Right lobe of liver (tissue), 6 donors: Measurements from ENCODE around the gene BARHL1. TPM values are rescaled to one million over a fixed set of nuclear protein-coding genes. Genes with fewer than 3 reads are reported as not detected.

Experiments used
- ATAC-seq, 4 donors: fragments of 200-7000 bp; cut with Tn5 transposase; one replicate each; pipeline ENCODE4 v1.9.1; 2020; ENCODE audit warnings: mild to moderate bottlenecking in 4 of 4, moderate library complexity in 4 of 4
- DNase-seq, 3 donors: peaks; one replicate each; pipeline ENCODE4 v3.0.0-alpha.2; 2020
- H3K27ac ChIP-seq, 3 donors: fragments of 200-600 bp; one replicate each; pipeline ENCODE4 v1.8.0; 2022
- H3K27me3 ChIP-seq, 2 donors: fragments of 200-600 bp; one replicate each; pipeline ENCODE4 v1.8.0; 2022
- H3K36me3 ChIP-seq, 4 donors: fragments of 200-600 bp; sonication (generic) in 1 of 4; one replicate each; pipeline versions ENCODE4 v1.5.1 to v1.8.0; 2017 to 2022; ENCODE audit warnings: control low read depth in 1 of 4
- H3K4me1 ChIP-seq, 4 donors: fragments of 200-600 bp; sonication (generic) in 1 of 4; one replicate each; pipeline versions ENCODE4 v1.5.1 to v1.8.0; 2017 to 2022; ENCODE audit warnings: control low read depth in 1 of 4
- H3K4me3 ChIP-seq, 3 donors: fragments of 200-600 bp; one replicate each; pipeline ENCODE4 v1.8.0; 2022
- H3K9me3 ChIP-seq, 4 donors: fragments of 200-600 bp; sonication (generic) in 1 of 4; one replicate each; pipeline versions ENCODE4 v1.5.1 to v1.8.0; 2017 to 2022; ENCODE audit warnings: control low read depth in 1 of 4
- POLR2A ChIP-seq: fragments of 450-650 bp; IDR thresholded peaks from one replicate; pipeline ENCODE4 v1.6.1; 2017; ENCODE audit warnings: antibody characterized with exemption, mild to moderate bottlenecking
- WGBS: methylation state at CpG from one replicate; pipeline ENCODE4 v1.1.6; 2018; ENCODE audit warnings: low coverage, low lambda C conversion rate; ENCODE audit not compliant: insufficient coverage; ENCODE audit errors: missing lambda C conversion rate; 5-methylcytosine and 5-hydroxymethylcytosine counted together
- intact Hi-C, 2 donors: fragments of 100-400 bp; cut with DNase I; formaldehyde crosslinking; loops; one replicate each; pipeline versions ENCODE4 v1.11.2 to v1.14.1; 2022
- total RNA-seq, 6 experiments: library from RNA; depleted of rRNA in 2 of 6; stranded (reverse); fragments of >200 nt in 2 of 6; fragmentation: NEBNext Ultra II Directional in 3 of 6; extraction: Animal tissue kit (Norgen Biotek cat#: 25700) in 3 of 6; gene quantifications; one replicate each; pipeline versions ENCODE4 v1.1.0 to v1.2.4, GENCODE V29; 2016 to 2023
- TF ChIP-seq, protein P1 (sequence below), 4 donors: fragments of 200-600 bp in 3 of 4; fragments of 450-650 bp in 1 of 4; IDR thresholded peaks; one replicate each; pipeline versions ENCODE4 v1.5.1 to v1.8.0; 2016 to 2022; ENCODE audit warnings: antibody characterized with exemption in 4 of 4, mild to moderate bottlenecking in 2 of 4
- donor health status: DM: no; HTN: yes; CAD: no.
- donor health status: DM: no; HTN: no; CAD: no.
- donor health status: DM: no; HTN: no; CAD: no.
- donor health status: DM: no; HTN: yes; CAD: no.
- donor health status: DM: no; HTN: yes; CAD: no.

Gene BARHL1
- total RNA-seq, 6 experiments from 2014 or later = not detected

DNA sequence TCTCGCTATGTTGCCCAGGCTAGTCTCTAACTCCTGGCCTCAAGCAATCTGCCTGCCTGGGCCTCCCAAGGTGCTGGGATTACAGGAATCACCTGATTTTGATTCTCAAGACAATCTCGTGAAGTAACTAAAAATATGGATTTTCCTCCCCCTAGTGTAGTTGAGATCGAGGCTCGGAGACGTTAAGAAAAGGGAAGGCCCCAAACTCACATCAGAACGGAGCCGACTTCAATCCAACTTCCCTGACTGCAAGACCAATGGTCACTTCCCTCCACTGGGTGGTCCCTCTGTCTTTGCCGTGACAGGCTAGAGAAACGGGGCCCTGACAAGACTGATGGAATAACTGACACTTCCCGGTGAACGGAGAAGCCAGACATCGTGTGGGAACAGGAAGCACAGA, 28.3 kb downstream of the BARHL1 start:
- TF ChIP-seq POLR2A = no peak
- TF ChIP-seq, protein P1, sequence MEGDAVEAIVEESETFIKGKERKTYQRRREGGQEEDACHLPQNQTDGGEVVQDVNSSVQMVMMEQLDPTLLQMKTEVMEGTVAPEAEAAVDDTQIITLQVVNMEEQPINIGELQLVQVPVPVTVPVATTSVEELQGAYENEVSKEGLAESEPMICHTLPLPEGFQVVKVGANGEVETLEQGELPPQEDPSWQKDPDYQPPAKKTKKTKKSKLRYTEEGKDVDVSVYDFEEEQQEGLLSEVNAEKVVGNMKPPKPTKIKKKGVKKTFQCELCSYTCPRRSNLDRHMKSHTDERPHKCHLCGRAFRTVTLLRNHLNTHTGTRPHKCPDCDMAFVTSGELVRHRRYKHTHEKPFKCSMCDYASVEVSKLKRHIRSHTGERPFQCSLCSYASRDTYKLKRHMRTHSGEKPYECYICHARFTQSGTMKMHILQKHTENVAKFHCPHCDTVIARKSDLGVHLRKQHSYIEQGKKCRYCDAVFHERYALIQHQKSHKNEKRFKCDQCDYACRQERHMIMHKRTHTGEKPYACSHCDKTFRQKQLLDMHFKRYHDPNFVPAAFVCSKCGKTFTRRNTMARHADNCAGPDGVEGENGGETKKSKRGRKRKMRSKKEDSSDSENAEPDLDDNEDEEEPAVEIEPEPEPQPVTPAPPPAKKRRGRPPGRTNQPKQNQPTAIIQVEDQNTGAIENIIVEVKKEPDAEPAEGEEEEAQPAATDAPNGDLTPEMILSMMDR (IDR thresholded peaks at IDR 0.05) = no peak
- no peak overlapping the region for H3K27ac ChIP-seq
- ATAC-seq (no peak), DNase-seq (no peak)
- H3K36me3 ChIP-seq = peaks cover 0 to 24% (median 10%) of the 10 kb centered on the region in 4 donors
- H3K4me1 ChIP-seq = no peaks in the 10 kb centered on the region
- intact Hi-C loops = no loop called here
- 91% methylated on average over 7 of the region's 12 CpGs for WGBS
- no peaks in the 10 kb centered on the region for H3K9me3 ChIP-seq
- H3K4me3 ChIP-seq = no peak overlapping the region
- no peaks in the 10 kb centered on the region for H3K27me3 ChIP-seq

DNA sequence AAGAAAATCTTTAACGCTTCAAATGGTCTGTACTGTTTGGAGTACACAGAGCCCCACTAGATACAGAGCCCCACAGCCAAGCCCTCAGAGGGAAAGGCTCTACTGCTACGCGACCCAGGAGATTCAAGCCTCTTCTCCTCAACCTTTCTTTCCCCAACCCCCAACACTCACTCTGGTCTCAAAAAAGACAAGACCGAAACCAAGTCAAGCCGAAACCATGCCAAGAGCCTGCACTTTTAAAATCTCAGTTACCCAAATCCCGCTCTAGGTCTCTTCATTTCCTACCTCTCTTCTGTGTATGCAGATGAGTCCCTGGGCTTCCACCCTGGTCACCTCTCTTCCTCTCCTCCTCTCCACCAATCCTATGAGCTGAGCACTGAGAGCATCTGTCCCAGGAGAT, 31.9 kb downstream of the BARHL1 start:
- ATAC-seq (no peak), DNase-seq (no peak)
- Histone ChIP-seq H3K4me3 (no peak overlapping the region), H3K27me3 (no peaks in the 10 kb centered on the region), H3K4me1 (no peaks in the 10 kb centered on the region), H3K9me3 (no peaks in the 10 kb centered on the region), H3K27ac (no peak overlapping the region), H3K36me3 (peaks cover 0 to 45% (median 13%) of the 10 kb centered on the region in 4 donors)
- TF ChIP-seq, protein P1 (IDR thresholded peaks at IDR 0.05) = no peak
- TF ChIP-seq POLR2A = no peak
- 80% methylated on average over 6 of the region's 6 CpGs for WGBS
- intact Hi-C loops = no loop called here

DNA sequence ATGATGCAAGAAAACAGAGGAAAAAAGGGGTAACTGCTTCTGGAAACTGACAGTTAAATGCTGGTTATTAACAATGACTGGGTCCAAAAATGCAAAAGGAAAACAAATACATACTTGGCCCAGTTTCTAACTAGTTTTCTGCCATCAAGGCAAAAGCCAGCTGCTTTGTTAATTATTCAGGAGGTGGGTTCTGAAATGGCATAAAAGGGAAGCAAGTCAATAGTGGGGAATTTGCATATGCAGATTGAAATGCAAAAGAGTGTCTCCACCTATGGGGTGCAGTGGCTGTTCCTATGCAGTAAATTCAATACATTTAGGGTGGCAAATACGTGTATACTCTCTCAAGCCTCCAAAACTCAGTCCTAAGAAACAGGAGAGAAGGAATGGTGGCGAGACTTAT, 33.4 kb downstream of the BARHL1 start:
- intact Hi-C loops = no loop called here
- Histone ChIP-seq H3K27ac (no peak overlapping the region), H3K27me3 (no peaks in the 10 kb centered on the region), H3K9me3 (no peaks in the 10 kb centered on the region), H3K36me3 (peaks cover 0 to 45% (median 13%) of the 10 kb centered on the region in 4 donors), H3K4me3 (no peak overlapping the region), H3K4me1 (no peaks in the 10 kb centered on the region)
- ATAC-seq (no peak), DNase-seq (no peak)
- TF ChIP-seq, protein P1 (IDR thresholded peaks at IDR 0.05) = no peak
- TF ChIP-seq POLR2A = no peak
- WGBS = 85% methylated on average over 2 of the region's 2 CpGs

DNA sequence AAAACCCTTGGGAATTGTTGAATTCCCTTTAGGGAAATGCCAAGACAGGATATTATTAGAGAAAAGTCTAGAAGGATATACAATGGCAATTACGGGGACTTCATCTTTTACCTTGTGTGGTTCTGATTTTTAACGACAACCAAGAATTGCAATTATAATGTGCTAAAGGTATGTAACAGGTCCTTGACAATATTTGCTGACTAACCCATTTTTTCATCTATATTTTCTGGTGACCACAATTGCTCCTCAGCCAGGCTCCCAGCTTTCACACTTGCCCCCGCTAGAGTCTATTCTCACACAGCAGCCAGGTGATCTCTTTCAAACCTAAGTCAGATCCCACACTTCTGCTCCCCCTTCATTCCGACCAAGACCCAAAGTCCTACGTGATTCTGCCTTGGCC, 34.3 kb downstream of the BARHL1 start:
- H3K36me3 ChIP-seq = peaks cover 0 to 36% (median 9%) of the 10 kb centered on the region in 4 donors
- WGBS = 96% methylated on average over 5 of the region's 5 CpGs
- intact Hi-C loops = no loop called here

More for the DNA sequence above, 34.3 kb downstream of the BARHL1 start:
- Histone ChIP-seq H3K4me3 (no peak overlapping the region), H3K27me3 (no peaks in the 10 kb centered on the region), H3K9me3 (no peaks in the 10 kb centered on the region), H3K4me1 (no peaks in the 10 kb centered on the region), H3K27ac (no peak overlapping the region)
- DNase-seq = no peak
- TF ChIP-seq, protein P1 (IDR thresholded peaks at IDR 0.05) = no peak
- TF ChIP-seq POLR2A = no peak
- no peak for ATAC-seq
